Body of pancreas (tissue), 4 donors: Measurements from ENCODE around the gene TENT4A.

Experiments
- POLR2A ChIP-seq, 3 donors: fragments of 450-650 bp; IDR thresholded peaks; one replicate each; pipeline ENCODE4 v1.6.1; 2016; ENCODE audit warnings: antibody characterized with exemption in 3 of 3, mild to moderate bottlenecking in 2 of 3
- TF ChIP-seq, protein P1 (sequence below), 7 experiments: fragments of 450-650 bp in 4 of 7; fragments of 200-600 bp in 3 of 7; sonication (generic) in 3 of 7; IDR thresholded peaks; one replicate each; pipeline ENCODE4 v1.5.1; 2016 to 2019; ENCODE audit warnings: antibody characterized with exemption in 7 of 7

DNA sequence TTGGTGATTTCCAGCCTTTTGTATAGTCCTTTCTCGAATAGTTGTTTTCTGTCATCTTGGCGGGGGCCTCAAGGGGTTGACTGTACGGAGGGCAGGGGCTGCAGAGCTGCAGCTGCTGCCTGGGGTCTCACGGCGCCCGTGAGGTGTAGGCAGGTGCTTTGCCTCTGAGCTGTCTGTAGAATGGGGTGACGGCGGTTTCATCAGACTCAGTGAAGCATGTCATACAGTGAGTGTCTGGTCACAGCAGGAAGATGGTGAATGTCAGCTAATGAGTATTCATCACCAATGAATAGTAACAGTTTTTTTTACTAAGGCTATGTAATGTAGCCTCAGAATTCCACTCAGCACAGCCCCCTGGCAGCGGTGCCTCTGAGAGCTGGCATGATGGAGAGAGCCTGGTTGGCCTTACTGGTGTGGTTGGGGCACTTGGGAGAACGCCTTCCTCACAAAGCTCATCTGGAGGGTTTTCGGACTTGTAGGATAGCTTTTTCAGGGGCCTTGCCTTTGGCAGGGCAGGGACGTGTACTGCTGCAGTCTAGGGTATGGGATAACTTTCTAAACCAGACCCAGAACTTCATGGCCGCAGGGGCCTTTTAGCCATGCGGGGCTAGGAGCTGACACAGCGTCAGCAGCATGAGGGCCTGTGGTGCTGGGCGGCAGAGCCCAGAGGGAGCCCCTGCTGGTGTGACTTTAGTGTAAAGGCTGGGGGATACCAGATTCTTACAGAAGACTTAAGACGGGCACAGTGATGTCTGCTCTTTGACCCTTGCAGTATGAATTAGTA, 15.0 kb downstream of the TENT4A start:
- TF ChIP-seq, protein P1, sequence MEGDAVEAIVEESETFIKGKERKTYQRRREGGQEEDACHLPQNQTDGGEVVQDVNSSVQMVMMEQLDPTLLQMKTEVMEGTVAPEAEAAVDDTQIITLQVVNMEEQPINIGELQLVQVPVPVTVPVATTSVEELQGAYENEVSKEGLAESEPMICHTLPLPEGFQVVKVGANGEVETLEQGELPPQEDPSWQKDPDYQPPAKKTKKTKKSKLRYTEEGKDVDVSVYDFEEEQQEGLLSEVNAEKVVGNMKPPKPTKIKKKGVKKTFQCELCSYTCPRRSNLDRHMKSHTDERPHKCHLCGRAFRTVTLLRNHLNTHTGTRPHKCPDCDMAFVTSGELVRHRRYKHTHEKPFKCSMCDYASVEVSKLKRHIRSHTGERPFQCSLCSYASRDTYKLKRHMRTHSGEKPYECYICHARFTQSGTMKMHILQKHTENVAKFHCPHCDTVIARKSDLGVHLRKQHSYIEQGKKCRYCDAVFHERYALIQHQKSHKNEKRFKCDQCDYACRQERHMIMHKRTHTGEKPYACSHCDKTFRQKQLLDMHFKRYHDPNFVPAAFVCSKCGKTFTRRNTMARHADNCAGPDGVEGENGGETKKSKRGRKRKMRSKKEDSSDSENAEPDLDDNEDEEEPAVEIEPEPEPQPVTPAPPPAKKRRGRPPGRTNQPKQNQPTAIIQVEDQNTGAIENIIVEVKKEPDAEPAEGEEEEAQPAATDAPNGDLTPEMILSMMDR (IDR thresholded peaks at IDR 0.05): no peak
- TF ChIP-seq POLR2A (IDR thresholded peaks at IDR 0.05): no peak
